ENCODE measurements around the gene FGFR2.

FGFR2 gene

DNA sequence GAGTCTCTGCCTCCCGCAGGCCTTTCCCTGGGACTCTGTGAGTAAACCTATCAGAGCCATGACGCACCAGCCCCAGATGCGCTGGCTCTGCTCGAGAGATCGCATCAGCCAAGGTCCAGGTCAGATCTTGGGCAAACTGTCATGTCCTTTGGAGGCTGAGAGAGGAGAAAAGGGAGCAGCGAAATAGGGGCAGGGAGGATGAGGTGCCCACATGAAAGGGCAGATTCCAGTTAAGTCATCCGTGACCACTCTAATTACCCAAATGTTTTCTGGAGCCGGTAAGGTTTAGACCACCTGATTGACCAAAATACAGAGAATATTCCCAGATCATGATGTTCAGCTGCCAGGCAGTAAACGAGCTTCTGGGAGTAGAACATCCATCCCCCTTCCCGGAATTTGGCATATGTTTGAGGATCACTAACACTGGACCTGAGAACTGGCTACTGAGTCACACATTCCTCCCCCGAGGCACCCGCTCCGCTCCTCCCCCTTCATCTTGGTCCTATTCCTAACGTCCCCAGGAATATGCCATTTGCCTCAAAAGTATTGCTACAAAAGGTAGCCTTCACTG is 88.0 kb downstream of the FGFR2 start:
- peak; percentile 55; the same call in 1 of the 2 replicates for TF ChIP-seq NFIC (IDR thresholded peaks at IDR 0.05)
- no peak for TF ChIP-seq TAF1 (IDR thresholded peaks at IDR 0.05; ENCODE audit: low read depth)
- 0 out of 2 replicates have a peak, but pooled peaks have one; percentile 18 for TF ChIP-seq YY1 (IDR thresholded peaks at IDR 0.05; ENCODE audit: low read depth)
- TF ChIP-seq MAX (IDR thresholded peaks at IDR 0.05): no peak
- TF ChIP-seq CREB1 (IDR thresholded peaks at IDR 0.05; ENCODE audit: low read depth): no peak
- peak; percentile 71 for TF ChIP-seq TCF12 (IDR thresholded peaks at IDR 0.05; ENCODE audit: low read depth)
- TF ChIP-seq EGR1 (IDR thresholded peaks at IDR 0.05): no peak
- TF ChIP-seq CEBPB (IDR thresholded peaks at IDR 0.05): no peak
- peak; percentile 61; the same call in 1 of the 2 replicates for TF ChIP-seq FOXM1 (IDR thresholded peaks at IDR 0.05; ENCODE audit: borderline replicate concordance, low read depth)
- peak; percentile 70 for TF ChIP-seq EP300 (IDR thresholded peaks at IDR 0.05; ENCODE audit: borderline replicate concordance)
- no peak for TF ChIP-seq RAD21 (IDR thresholded peaks at IDR 0.05; ENCODE audit: low read depth)
- TF ChIP-seq REST (IDR thresholded peaks at IDR 0.05; ENCODE audit: low read depth): no peak
- TF ChIP-seq, protein P1, sequence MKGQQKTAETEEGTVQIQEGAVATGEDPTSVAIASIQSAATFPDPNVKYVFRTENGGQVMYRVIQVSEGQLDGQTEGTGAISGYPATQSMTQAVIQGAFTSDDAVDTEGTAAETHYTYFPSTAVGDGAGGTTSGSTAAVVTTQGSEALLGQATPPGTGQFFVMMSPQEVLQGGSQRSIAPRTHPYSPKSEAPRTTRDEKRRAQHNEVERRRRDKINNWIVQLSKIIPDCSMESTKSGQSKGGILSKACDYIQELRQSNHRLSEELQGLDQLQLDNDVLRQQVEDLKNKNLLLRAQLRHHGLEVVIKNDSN (IDR thresholded peaks at IDR 0.05): 0 out of 2 replicates have a peak, but pooled peaks have one; percentile 28
- peak; percentile 81 for TF ChIP-seq TEAD4 (IDR thresholded peaks at IDR 0.05)
- TF ChIP-seq ZBTB7A (IDR thresholded peaks at IDR 0.05; ENCODE audit: low read depth): 0 out of 2 replicates have a peak, but pooled peaks have one; percentile 52

GRCh38 chr10:121509796-121510195 is 88.4 kb downstream of the FGFR2 start:
- TF ChIP-seq NFIC (IDR thresholded peaks at IDR 0.05): no peak
- no peak for TF ChIP-seq CEBPB (IDR thresholded peaks at IDR 0.05)
- TF ChIP-seq CREB1 (IDR thresholded peaks at IDR 0.05; ENCODE audit: low read depth): no peak
- TF ChIP-seq MAX (IDR thresholded peaks at IDR 0.05): no peak
- TF ChIP-seq TEAD4 (IDR thresholded peaks at IDR 0.05): no peak
- TF ChIP-seq REST (IDR thresholded peaks at IDR 0.05; ENCODE audit: low read depth): no peak
- no peak for TF ChIP-seq FOXM1 (IDR thresholded peaks at IDR 0.05; ENCODE audit: borderline replicate concordance, low read depth)
- no peak for TF ChIP-seq YY1 (IDR thresholded peaks at IDR 0.05; ENCODE audit: low read depth)
- no peak for TF ChIP-seq TCF12 (IDR thresholded peaks at IDR 0.05; ENCODE audit: low read depth)
- TF ChIP-seq EGR1 (IDR thresholded peaks at IDR 0.05): no peak
- TF ChIP-seq TAF1 (IDR thresholded peaks at IDR 0.05; ENCODE audit: low read depth): no peak
- TF ChIP-seq, protein P1 (IDR thresholded peaks at IDR 0.05): no peak
- no peak for TF ChIP-seq RAD21 (IDR thresholded peaks at IDR 0.05; ENCODE audit: low read depth)
- no peak for TF ChIP-seq EP300 (IDR thresholded peaks at IDR 0.05; ENCODE audit: borderline replicate concordance)
- TF ChIP-seq ZBTB7A (IDR thresholded peaks at IDR 0.05; ENCODE audit: low read depth): no peak

DNA sequence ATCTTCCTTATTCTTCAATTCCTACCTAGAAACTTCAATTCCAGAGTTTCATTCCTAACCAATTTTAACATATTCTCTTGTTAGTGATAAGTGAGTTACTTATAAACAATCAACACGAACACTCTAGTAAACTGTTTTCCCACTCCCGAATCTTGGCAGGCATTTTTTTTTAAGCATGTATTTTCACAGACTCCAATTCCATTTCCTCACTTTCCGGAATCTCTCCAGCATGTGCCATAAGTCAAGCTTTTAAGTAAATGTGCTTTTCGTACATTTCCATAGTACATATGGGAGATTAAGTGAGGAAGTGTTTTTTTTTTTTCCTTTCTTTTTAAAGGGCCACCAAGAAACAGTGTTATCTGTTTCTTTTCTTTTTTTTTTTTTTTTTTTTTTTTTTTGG is 89.1 kb downstream of the FGFR2 start:
- TF ChIP-seq EP300 (IDR thresholded peaks at IDR 0.05; ENCODE audit: borderline replicate concordance) (no peak), TCF12 (IDR thresholded peaks at IDR 0.05; ENCODE audit: low read depth) (no peak), RAD21 (IDR thresholded peaks at IDR 0.05; ENCODE audit: low read depth) (no peak), MAX (IDR thresholded peaks at IDR 0.05) (no peak), REST (IDR thresholded peaks at IDR 0.05; ENCODE audit: low read depth) (no peak), ZBTB7A (IDR thresholded peaks at IDR 0.05; ENCODE audit: low read depth) (no peak), TAF1 (IDR thresholded peaks at IDR 0.05; ENCODE audit: low read depth) (no peak), YY1 (IDR thresholded peaks at IDR 0.05; ENCODE audit: low read depth) (no peak), TEAD4 (IDR thresholded peaks at IDR 0.05) (no peak), FOXM1 (IDR thresholded peaks at IDR 0.05; ENCODE audit: borderline replicate concordance, low read depth) (no peak), NFIC (IDR thresholded peaks at IDR 0.05) (no peak), EGR1 (IDR thresholded peaks at IDR 0.05) (no peak), CREB1 (IDR thresholded peaks at IDR 0.05; ENCODE audit: low read depth) (no peak), CEBPB (IDR thresholded peaks at IDR 0.05) (no peak)
- TF ChIP-seq, protein P1 (IDR thresholded peaks at IDR 0.05): no peak

Data from Ishikawa (cell line).